ENCODE data around the gene PRKCH. TPM values are rescaled to one million over a fixed set of nuclear protein-coding genes. Genes with fewer than 3 reads are reported as not detected.

PRKCH gene
- total and polyA plus RNA-seq, 2 of the 13 experiments (the other 11 are each of a cell fraction or from before 2014, with no cell fraction given), result 0.48 to 1.3 TPM

GRCh38 chr14:61391119-61391518 is 69.7 kb downstream of the PRKCH start:
- Histone ChIP-seq H3K36me3 (replicated peaks in 1 of 2; ENCODE audit: control insufficient read depth in 1 of 2, insufficient read depth in 2 of 2, low read length in 2 of 2) (no peaks in the 10 kb centered on the region), H3K4me2 (ENCODE audit: low read depth, low read length) (no peak overlapping the region), H4K20me1 (ENCODE audit: insufficient read depth, low read length) (no peaks in the 10 kb centered on the region), H3K4me1 (ENCODE audit: insufficient read depth, low read length) (no peaks in the 10 kb centered on the region), H2AFZ (ENCODE audit: low read length) (no peak overlapping the region), H3K9ac (ENCODE audit: insufficient read depth, low read depth, low read length) (no peak overlapping the region), H3K79me2 (ENCODE audit: insufficient read depth, low read length) (no peaks in the 10 kb centered on the region), H3K4me3 (replicated peaks in 1 of 3; ENCODE audit: insufficient read depth in 1 of 3, low read depth in 2 of 3, low read length in 3 of 3) (no peak overlapping the region), H3K27ac (ENCODE audit: extremely low read length, insufficient read depth, low read length) (no peak overlapping the region), H3K27me3 (ENCODE audit: control insufficient read depth in 1 of 2, insufficient read depth in 2 of 2, low read length in 2 of 2) (peaks cover 0 to 17% of the 10 kb centered on the region in 2 experiments; a peak in 3 of 5 replicates), H3K9me3 (ENCODE audit: low read length) (no peaks in the 10 kb centered on the region)
- FAIRE-seq (no peak), ATAC-seq (no peak), DNase-seq (ENCODE audit: low spot score) (no peak)
- in situ Hi-C loops (cut with HindIII; ENCODE audit: extremely low pct_ligation_motif_present, low pct_unique_long_range_greater_than_20kb), result no loop called here
- 34% methylated on average over 3 of the region's 3 CpGs for WGBS (ENCODE audit: low lambda C conversion rate)
- ChIA-PET POLR2A (no interaction called here), CTCF (ENCODE audit: low intra/inter-chr PET ratio, low total read pairs) (no interaction called here)
- intact Hi-C loops (cut with micrococcal nuclease; ENCODE audit: unreplicated experiment), result no loop called here
- no TSS peak for BruUV-seq (replicated peaks)
- TF ChIP-seq ZNF121 (CRISPR knock-in tag; IDR thresholded peaks at IDR 0.05), result no peak
- TF ChIP-seq ZNF496 (CRISPR knock-in tag; IDR thresholded peaks at IDR 0.05; ENCODE audit: insufficient replicate concordance), result no peak
- TF ChIP-seq ZNF205 (CRISPR knock-in tag; IDR thresholded peaks at IDR 0.05), result no peak
- TF ChIP-seq ZSCAN9 (CRISPR knock-in tag; IDR thresholded peaks at IDR 0.05; ENCODE audit: borderline replicate concordance), result no peak
- TF ChIP-seq GABPB1 (CRISPR knock-in tag; IDR thresholded peaks at IDR 0.05), result no peak
- no peak for TF ChIP-seq HMG20B (CRISPR knock-in tag; conservative IDR thresholded peaks at IDR 0.05)
- TF ChIP-seq RBM39 (IDR thresholded peaks at IDR 0.05; ENCODE audit: low read depth, low read length, poor library complexity, severe bottlenecking), result no peak
- TF ChIP-seq, protein P1, sequence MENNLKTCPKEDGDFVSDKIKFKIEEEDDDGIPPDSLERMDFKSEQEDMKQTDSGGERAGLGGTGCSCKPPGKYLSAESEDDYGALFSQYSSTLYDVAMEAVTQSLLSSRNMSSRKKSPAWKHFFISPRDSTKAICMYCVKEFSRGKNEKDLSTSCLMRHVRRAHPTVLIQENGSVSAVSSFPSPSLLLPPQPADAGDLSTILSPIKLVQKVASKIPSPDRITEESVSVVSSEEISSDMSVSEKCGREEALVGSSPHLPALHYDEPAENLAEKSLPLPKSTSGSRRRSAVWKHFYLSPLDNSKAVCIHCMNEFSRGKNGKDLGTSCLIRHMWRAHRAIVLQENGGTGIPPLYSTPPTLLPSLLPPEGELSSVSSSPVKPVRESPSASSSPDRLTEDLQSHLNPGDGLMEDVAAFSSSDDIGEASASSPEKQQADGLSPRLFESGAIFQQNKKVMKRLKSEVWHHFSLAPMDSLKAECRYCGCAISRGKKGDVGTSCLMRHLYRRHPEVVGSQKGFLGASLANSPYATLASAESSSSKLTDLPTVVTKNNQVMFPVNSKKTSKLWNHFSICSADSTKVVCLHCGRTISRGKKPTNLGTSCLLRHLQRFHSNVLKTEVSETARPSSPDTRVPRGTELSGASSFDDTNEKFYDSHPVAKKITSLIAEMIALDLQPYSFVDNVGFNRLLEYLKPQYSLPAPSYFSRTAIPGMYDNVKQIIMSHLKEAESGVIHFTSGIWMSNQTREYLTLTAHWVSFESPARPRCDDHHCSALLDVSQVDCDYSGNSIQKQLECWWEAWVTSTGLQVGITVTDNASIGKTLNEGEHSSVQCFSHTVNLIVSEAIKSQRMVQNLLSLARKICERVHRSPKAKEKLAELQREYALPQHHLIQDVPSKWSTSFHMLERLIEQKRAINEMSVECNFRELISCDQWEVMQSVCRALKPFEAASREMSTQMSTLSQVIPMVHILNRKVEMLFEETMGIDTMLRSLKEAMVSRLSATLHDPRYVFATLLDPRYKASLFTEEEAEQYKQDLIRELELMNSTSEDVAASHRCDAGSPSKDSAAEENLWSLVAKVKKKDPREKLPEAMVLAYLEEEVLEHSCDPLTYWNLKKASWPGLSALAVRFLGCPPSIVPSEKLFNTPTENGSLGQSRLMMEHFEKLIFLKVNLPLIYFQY (CRISPR knock-in tag; IDR thresholded peaks at IDR 0.05; ENCODE audit: borderline replicate concordance), result no peak
- no peak for TF ChIP-seq ZBTB20 (CRISPR knock-in tag; IDR thresholded peaks at IDR 0.05; ENCODE audit: borderline replicate concordance, low read depth)
- no peak for TF ChIP-seq PRMT3 (CRISPR knock-in tag; IDR thresholded peaks at IDR 0.05; ENCODE audit: borderline replicate concordance, low read depth)
- TF ChIP-seq ZNF280D (CRISPR knock-in tag; IDR thresholded peaks at IDR 0.05), result no peak
- no peak for TF ChIP-seq EZH2 (conservative IDR thresholded peaks at IDR 0.05; ENCODE audit: low read depth, low read length)
- TF ChIP-seq, protein P2, sequence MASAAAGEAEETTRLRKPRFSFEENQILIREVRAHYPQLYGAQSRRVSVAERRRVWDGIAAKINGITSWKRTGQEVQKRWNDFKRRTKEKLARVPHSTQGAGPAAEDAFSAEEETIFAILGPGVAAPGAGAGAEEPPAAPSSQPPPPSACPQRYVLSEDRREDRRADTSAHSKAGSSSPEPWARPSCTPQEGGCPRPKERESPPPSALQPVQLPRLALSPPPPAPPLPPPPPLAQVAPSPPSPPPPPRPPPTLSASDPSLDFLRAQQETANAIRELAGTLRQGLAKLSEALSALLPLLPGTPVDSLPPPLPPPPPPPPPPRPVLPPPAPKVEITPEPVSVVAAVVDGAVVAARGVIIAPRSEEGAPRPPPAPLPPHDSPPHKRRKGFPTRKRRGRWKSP (CRISPR knock-in tag; IDR thresholded peaks at IDR 0.05), result no peak
- TF ChIP-seq NR2F2 (IDR thresholded peaks at IDR 0.05; ENCODE audit: borderline replicate concordance, low read depth), result no peak
- TF ChIP-seq ZNF446 (CRISPR knock-in tag; IDR thresholded peaks at IDR 0.05), result no peak
- TF ChIP-seq CREB1 (IDR thresholded peaks at IDR 0.05), result no peak
- no peak for TF ChIP-seq CREB1 (CRISPR knock-in tag; IDR thresholded peaks at IDR 0.05)
- no peak for TF ChIP-seq PHF21A (CRISPR knock-in tag; IDR thresholded peaks at IDR 0.05)
- TF ChIP-seq U2AF1 (optimal IDR thresholded peaks at IDR 0.05; ENCODE audit: low read depth, low read length), result no peak
- no peak for TF ChIP-seq RELA (CRISPR knock-in tag; IDR thresholded peaks at IDR 0.05)
